Neural crest cell (in vitro differentiated cells): Measurements from ENCODE around the gene ACAP3. TPM values are rescaled to one million over a fixed set of nuclear protein-coding genes. Genes with fewer than 3 reads are reported as not detected.

Experiments
- DNase-seq: peaks from one replicate; pipeline ENCODE4 v3.0.0; 2021; ENCODE audit warnings: low read depth, mixed read lengths, low spot score
- H3K27ac Mint-ChIP-seq: one replicate; pipeline ENCODE4 v1.8.0; 2021; ENCODE audit warnings: mild to moderate bottlenecking, mixed read lengths; ENCODE audit not compliant: unreplicated experiment
- H3K27me3 Mint-ChIP-seq: 2 replicates; pipeline ENCODE4 v1.8.0; 2021; ENCODE audit warnings: low read depth, mild to moderate bottlenecking, mixed read lengths
- H3K36me3 Mint-ChIP-seq: 2 replicates; pipeline ENCODE4 v1.8.0; 2021; ENCODE audit warnings: low read depth, mild to moderate bottlenecking, mixed read lengths
- H3K4me1 Mint-ChIP-seq: 2 replicates; pipeline ENCODE4 v1.8.0; 2021; ENCODE audit warnings: mixed read lengths
- H3K4me3 Mint-ChIP-seq: one replicate; pipeline ENCODE4 v1.8.0; 2021; ENCODE audit warnings: mild to moderate bottlenecking, mixed read lengths
- H3K9me3 Mint-ChIP-seq: 2 replicates; pipeline ENCODE4 v1.8.0; 2021; ENCODE audit warnings: mixed read lengths
- total RNA-seq: library from RNA; stranded (reverse); gene quantifications from 2 replicates; pipeline ENCODE4 v1.2.1, GENCODE V29; 2021
- TF ChIP-seq, protein P1 (sequence below): fragments of 200-600 bp; sonication (generic); conservative IDR thresholded peaks from 2 replicates; pipeline ENCODE4 v1.5.0; 2021; ENCODE audit warnings: antibody characterized with exemption, mild to moderate bottlenecking

Gene ACAP3
- total RNA-seq, 1 donor from 2014 or later, result 124 TPM

DNA sequence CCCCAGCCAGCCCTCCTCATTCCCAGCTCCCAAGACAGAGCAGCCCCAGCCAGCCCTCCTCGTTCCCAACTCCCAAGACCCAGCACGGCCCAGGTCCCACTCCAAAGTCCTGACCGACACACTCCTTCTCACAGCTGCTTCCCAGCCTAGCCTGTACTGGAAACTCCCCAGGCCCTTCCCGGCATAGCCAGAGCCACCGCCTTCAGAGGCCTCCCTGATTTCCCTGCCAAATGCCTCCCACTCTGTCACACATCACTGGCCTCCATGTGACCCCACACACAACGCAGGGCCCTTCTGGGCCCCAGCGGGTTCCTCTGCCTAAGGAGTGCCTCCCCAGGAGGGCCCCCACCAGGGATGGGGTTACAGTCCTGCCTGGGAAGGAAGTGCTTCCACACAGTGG, 36.9 kb downstream of the ACAP3 start:
- H3K9me3 Mint-ChIP-seq, result no peaks in the 10 kb centered on the region

GRCh38 chr1:1268284-1268682, 39.4 kb downstream of the ACAP3 start:
- Mint-ChIP-seq H3K27ac (no peak overlapping the region), H3K4me3 (peak overlapping the region; percentile 27), H3K4me1 (peaks cover 24% of the 10 kb centered on the region), H3K36me3 (peaks cover 10% of the 10 kb centered on the region), H3K27me3 (no peaks in the 10 kb centered on the region), H3K9me3 (no peaks in the 10 kb centered on the region)
- TF ChIP-seq, protein P1, sequence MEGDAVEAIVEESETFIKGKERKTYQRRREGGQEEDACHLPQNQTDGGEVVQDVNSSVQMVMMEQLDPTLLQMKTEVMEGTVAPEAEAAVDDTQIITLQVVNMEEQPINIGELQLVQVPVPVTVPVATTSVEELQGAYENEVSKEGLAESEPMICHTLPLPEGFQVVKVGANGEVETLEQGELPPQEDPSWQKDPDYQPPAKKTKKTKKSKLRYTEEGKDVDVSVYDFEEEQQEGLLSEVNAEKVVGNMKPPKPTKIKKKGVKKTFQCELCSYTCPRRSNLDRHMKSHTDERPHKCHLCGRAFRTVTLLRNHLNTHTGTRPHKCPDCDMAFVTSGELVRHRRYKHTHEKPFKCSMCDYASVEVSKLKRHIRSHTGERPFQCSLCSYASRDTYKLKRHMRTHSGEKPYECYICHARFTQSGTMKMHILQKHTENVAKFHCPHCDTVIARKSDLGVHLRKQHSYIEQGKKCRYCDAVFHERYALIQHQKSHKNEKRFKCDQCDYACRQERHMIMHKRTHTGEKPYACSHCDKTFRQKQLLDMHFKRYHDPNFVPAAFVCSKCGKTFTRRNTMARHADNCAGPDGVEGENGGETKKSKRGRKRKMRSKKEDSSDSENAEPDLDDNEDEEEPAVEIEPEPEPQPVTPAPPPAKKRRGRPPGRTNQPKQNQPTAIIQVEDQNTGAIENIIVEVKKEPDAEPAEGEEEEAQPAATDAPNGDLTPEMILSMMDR, result no peak
- DNase-seq, result no peak

More for the DNA sequence above, 36.9 kb downstream of the ACAP3 start:
- Mint-ChIP-seq H3K27me3 (no peaks in the 10 kb centered on the region), H3K36me3 (peaks cover 8% of the 10 kb centered on the region), H3K4me1 (peaks cover 32% of the 10 kb centered on the region), H3K4me3 (peak overlapping the region; percentile 90), H3K27ac (peak overlapping the region; percentile 39)
- TF ChIP-seq, protein P1, result no peak
- no peak for DNase-seq

DNA sequence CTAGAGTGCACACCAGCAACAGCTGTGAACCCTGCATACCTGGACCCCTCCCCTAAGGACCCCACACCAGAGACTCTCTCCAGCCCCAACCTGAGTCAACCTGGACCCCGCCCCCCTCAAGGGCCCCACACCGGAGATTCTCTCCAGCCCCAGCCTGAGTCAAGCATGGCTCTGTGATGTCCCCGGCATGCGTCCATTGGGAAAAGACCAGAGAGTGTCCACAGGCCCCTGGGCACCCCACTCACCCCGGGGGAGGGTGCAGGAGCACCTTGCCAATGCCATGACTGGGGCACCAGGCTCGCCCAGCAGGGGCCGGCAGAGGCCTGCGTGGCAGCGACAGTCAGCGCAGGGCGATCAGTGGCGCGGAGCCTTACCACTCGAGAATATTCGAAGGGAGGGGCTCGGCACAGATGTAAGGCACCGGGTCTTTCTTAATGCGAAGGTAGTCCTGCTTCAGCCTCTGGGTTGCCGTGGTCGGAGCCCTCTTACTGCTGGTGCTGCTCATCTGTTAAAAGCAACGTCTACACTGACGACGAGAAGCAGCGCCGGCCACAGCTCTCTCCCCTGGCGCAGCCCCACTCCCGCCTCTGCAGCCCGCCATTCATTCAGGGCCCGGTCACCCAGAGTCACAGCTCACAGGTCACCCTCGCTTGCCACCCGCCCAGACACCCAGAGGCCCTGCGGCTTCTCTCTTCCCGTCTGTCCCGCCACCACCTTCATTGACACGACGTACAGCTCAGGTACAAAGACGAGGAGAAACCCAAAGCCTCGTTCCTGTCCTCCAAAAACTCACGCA, 40.0 kb downstream of the ACAP3 start:
- H3K36me3 Mint-ChIP-seq, result peaks cover 10% of the 10 kb centered on the region

DNA sequence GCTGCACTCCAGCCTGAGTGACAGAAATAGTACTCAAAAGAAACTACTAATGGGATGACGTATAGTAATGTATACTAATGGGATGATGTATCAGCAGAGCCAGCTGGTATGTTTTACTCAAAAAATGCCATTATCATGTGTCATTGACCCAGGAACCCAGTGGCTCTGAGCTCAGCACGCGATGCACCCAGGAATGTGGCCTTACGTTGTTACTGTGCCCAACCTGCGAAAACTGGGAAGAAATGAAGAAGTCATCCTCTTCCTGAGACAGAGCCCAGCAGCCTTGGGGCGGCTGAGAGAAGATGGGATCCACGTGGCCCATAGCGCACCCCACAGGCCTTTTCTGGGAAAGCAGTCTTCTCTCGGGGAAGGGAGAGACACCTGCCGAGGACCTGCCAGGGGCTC, 42.9 kb downstream of the ACAP3 start:
- Mint-ChIP-seq H3K9me3 (no peaks in the 10 kb centered on the region), H3K27me3 (no peaks in the 10 kb centered on the region), H3K36me3 (peaks cover 15% of the 10 kb centered on the region), H3K4me3 (no peak overlapping the region), H3K27ac (no peak overlapping the region), H3K4me1 (no peaks in the 10 kb centered on the region)
- DNase-seq, result no peak
- TF ChIP-seq, protein P1, result no peak

More for the DNA sequence above, 40.0 kb downstream of the ACAP3 start:
- TF ChIP-seq, protein P1, result no peak
- H3K9me3 Mint-ChIP-seq, result no peaks in the 10 kb centered on the region
- no peak overlapping the region for H3K27ac Mint-ChIP-seq
- DNase-seq, result no peak
- H3K27me3 Mint-ChIP-seq, result no peaks in the 10 kb centered on the region
- H3K4me3 Mint-ChIP-seq, result peak overlapping the region; percentile 27
- H3K4me1 Mint-ChIP-seq, result peaks cover 21% of the 10 kb centered on the region

DNA sequence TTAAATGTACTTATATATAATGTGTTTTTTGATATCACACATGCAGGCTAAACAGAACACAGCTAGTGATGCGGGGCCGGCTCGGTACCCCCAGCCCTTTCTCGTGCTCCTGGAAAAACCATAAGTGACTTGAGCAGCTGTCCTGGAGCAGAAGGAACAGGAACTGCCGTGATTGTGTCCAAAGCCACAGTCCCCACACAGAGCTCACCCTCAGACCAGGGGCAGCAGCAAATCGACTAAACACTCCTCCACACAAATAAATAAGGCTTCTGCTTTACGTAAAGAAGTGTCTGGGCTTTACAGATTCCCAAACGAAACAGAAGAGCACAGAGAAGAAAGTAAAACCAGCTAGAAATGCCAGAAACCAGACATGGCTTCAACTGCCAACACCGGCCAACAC, 43.7 kb downstream of the ACAP3 start:
- no peak overlapping the region for H3K4me3 Mint-ChIP-seq
- H3K4me1 Mint-ChIP-seq, result no peaks in the 10 kb centered on the region
- H3K36me3 Mint-ChIP-seq, result peaks cover 16% of the 10 kb centered on the region
- H3K9me3 Mint-ChIP-seq, result no peaks in the 10 kb centered on the region
- H3K27ac Mint-ChIP-seq, result no peak overlapping the region
- TF ChIP-seq, protein P1, result no peak
- no peak for DNase-seq
- H3K27me3 Mint-ChIP-seq, result no peaks in the 10 kb centered on the region
